ENCODE data around the gene PRND. TPM values are rescaled to one million over a fixed set of nuclear protein-coding genes. Genes with fewer than 3 reads are reported as not detected.
A peak's percentile ranks its signal among the peaks of the same experiment; 100 is the strongest.

PRND gene
- total RNA-seq, 4 donors from 2014 or later, result 1.0 to 14.9 (median 1.8) TPM; not detected in 1

- Histone ChIP-seq H3K4me1 (peaks cover 6 to 9% of the 10 kb centered on the region in 2 donors), H3K36me3 (no peaks in the 10 kb centered on the region), H3K27me3 (no peaks in the 10 kb centered on the region), H3K27ac (peak overlapping the region; percentile 38 to 47), H3K9me3 (no peaks in the 10 kb centered on the region), H3K4me3 (no peak overlapping the region)
- TF ChIP-seq CTCF (IDR thresholded peaks at IDR 0.05), result no peak
- TF ChIP-seq POLR2A (IDR thresholded peaks at IDR 0.05), result no peak
- intact Hi-C loops (cut with DNase I; ENCODE audit: low total_unique reads), result no loop called here
- DNase-seq, result no peak
Observed at GRCh38 chr20:4681401-4681800, 40.3 kb upstream of the PRND start.

GRCh38 chr20:4681991-4682401 lies 39.7 kb upstream of the PRND start:
- TF ChIP-seq POLR2A (IDR thresholded peaks at IDR 0.05) (no peak), CTCF (IDR thresholded peaks at IDR 0.05) (no peak)
- Histone ChIP-seq H3K4me3 (no peak overlapping the region), H3K9me3 (no peaks in the 10 kb centered on the region), H3K4me1 (peaks cover 6 to 9% of the 10 kb centered on the region in 2 donors), H3K27ac (peak overlapping the region; percentile 38 to 47), H3K36me3 (no peaks in the 10 kb centered on the region), H3K27me3 (no peaks in the 10 kb centered on the region)
- DNase-seq, result peak; percentile 33 to 38
- intact Hi-C loops (cut with DNase I; ENCODE audit: low total_unique reads), result no loop called here

GRCh38 chr20:4682682-4683081 lies 39.0 kb upstream of the PRND start:
- intact Hi-C loops (cut with DNase I; ENCODE audit: low total_unique reads), result no loop called here
- H3K36me3 ChIP-seq, result no peaks in the 10 kb centered on the region
- TF ChIP-seq POLR2A (IDR thresholded peaks at IDR 0.05) (no peak), CTCF (IDR thresholded peaks at IDR 0.05) (no peak)
- DNase-seq, result no peak
- peak overlapping the region in 1 of 2 donors; percentile 47 for H3K27ac ChIP-seq
- no peaks in the 10 kb centered on the region for H3K9me3 ChIP-seq
- H3K4me3 ChIP-seq, result no peak overlapping the region
- H3K4me1 ChIP-seq, result peaks cover 6 to 9% of the 10 kb centered on the region in 2 donors
- H3K27me3 ChIP-seq, result no peaks in the 10 kb centered on the region

- no peaks in the 10 kb centered on the region for H3K9me3 ChIP-seq
- no peak for DNase-seq
- H3K27me3 ChIP-seq, result no peaks in the 10 kb centered on the region
- H3K27ac ChIP-seq, result no peak overlapping the region
- TF ChIP-seq POLR2A (IDR thresholded peaks at IDR 0.05), result no peak
- TF ChIP-seq CTCF (IDR thresholded peaks at IDR 0.05), result no peak
- peaks cover 9 to 11% of the 10 kb centered on the region in 2 donors for H3K4me1 ChIP-seq
- intact Hi-C loops (cut with DNase I; ENCODE audit: low total_unique reads), result no loop called here
- no peak overlapping the region for H3K4me3 ChIP-seq
- H3K36me3 ChIP-seq, result no peaks in the 10 kb centered on the region
Observed at GRCh38 chr20:4683261-4683660, 38.4 kb upstream of the PRND start.

- no peaks in the 10 kb centered on the region for H3K27me3 ChIP-seq
- no peaks in the 10 kb centered on the region for H3K9me3 ChIP-seq
- H3K27ac ChIP-seq, result peak overlapping the region; percentile 93 to 100
- H3K36me3 ChIP-seq, result no peaks in the 10 kb centered on the region
- no peak overlapping the region for H3K4me3 ChIP-seq
- DNase-seq, result peak; percentile 28 to 40
- peaks cover 9 to 14% of the 10 kb centered on the region in 2 donors for H3K4me1 ChIP-seq
- TF ChIP-seq CTCF (IDR thresholded peaks at IDR 0.05) (no peak), POLR2A (IDR thresholded peaks at IDR 0.05) (no peak)
- intact Hi-C loops (cut with DNase I; ENCODE audit: low total_unique reads), result no loop called here
Observed at GRCh38 chr20:4684837-4685413, 36.8 kb upstream of the PRND start.
